Mucosa of descending colon (tissue), 3 donors: ENCODE results near the gene DSTYK. TPM values are rescaled to one million over a fixed set of nuclear protein-coding genes. Genes with fewer than 3 reads are reported as not detected.
"Not testable (repeated sequence)": the region's sequence is repeated elsewhere in the genome, so short reads cannot be mapped to it uniquely, and the experiment has no call there.

Experiments used
- ATAC-seq: fragments of 200-7000 bp; cut with Tn5 transposase; one replicate; pipeline ENCODE4 v1.9.1; 2020; ENCODE audit warnings: mild to moderate bottlenecking, moderate library complexity
- DNase-seq, 3 donors: peaks; one replicate each; pipeline ENCODE4 v3.0.0-alpha.2; 2020
- H3K36me3 ChIP-seq: fragments of 200-600 bp; one replicate; pipeline ENCODE4 v1.8.0; 2021; ENCODE audit warnings: low read depth, mild to moderate bottlenecking
- H3K4me1 ChIP-seq: fragments of 200-600 bp; one replicate; pipeline ENCODE4 v1.8.0; 2021; ENCODE audit warnings: low read depth, mild to moderate bottlenecking
- H3K4me3 ChIP-seq: fragments of 200-600 bp; one replicate; pipeline ENCODE4 v1.8.0; 2021; ENCODE audit warnings: mild to moderate bottlenecking
- H3K9me3 ChIP-seq: fragments of 200-600 bp; one replicate; pipeline ENCODE4 v1.8.0; 2021; ENCODE audit warnings: mild to moderate bottlenecking
- intact Hi-C, 2 donors: fragments of 100-400 bp; cut with DNase I in 1 of 2; cut with micrococcal nuclease in 1 of 2; formaldehyde crosslinking; loops; one replicate each; pipeline versions ENCODE4 v1.11.0 to v1.11.1; 2022; cut with DNase I, micrococcal nuclease
- total RNA-seq, 3 donors: library from RNA; stranded (reverse); fragmentation: NEBNext Ultra II Directional in 2 of 3; extraction: Animal tissue kit (Norgen Biotek cat#: 25700) in 2 of 3; gene quantifications; one replicate each; pipeline versions ENCODE4 v1.2.1 to v1.2.4, GENCODE V29; 2021 to 2023
- TF ChIP-seq, protein P1 (sequence below): fragments of 200-600 bp; IDR thresholded peaks from one replicate; pipeline ENCODE4 v1.8.0; 2022; ENCODE audit warnings: antibody characterized with exemption, mild to moderate bottlenecking
- donor health status: DM: no; HTN: no; CAD: no; lungs with moderate emphysema.
- donor health status: DM: no; HTN: no; CAD: no.
- donor health status: DM: no; HTN: yes; CAD: no.

The DSTYK gene
- total RNA-seq, 3 donors from 2014 or later = 5.3 to 13.9 (median 5.8) TPM

DNA sequence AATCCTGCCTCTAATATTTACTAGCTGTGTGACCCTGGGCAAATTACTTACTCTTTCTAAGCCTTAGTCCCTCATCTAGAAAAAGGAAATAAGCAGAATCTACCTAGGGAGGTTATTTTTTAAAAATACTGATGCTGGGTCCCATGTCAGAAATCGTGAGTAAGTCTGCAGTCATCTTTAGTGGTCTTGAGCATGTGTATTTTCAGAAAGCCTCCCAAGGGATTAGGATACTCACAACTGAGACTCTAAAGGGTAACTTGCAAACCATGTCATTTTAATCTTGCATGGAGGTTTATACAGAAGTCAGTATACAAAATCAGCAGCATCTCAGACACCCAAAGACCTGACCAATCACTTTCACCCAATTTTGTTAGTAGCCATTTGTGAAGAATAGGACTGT lies 43.2 kb downstream of the DSTYK start:
- TF ChIP-seq, protein P1, sequence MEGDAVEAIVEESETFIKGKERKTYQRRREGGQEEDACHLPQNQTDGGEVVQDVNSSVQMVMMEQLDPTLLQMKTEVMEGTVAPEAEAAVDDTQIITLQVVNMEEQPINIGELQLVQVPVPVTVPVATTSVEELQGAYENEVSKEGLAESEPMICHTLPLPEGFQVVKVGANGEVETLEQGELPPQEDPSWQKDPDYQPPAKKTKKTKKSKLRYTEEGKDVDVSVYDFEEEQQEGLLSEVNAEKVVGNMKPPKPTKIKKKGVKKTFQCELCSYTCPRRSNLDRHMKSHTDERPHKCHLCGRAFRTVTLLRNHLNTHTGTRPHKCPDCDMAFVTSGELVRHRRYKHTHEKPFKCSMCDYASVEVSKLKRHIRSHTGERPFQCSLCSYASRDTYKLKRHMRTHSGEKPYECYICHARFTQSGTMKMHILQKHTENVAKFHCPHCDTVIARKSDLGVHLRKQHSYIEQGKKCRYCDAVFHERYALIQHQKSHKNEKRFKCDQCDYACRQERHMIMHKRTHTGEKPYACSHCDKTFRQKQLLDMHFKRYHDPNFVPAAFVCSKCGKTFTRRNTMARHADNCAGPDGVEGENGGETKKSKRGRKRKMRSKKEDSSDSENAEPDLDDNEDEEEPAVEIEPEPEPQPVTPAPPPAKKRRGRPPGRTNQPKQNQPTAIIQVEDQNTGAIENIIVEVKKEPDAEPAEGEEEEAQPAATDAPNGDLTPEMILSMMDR = no peak
- ATAC-seq (no peak), DNase-seq (no peak)
- H3K4me3 ChIP-seq = no peak overlapping the region
- intact Hi-C loops = no loop called here
- H3K4me1 ChIP-seq = no peaks in the 10 kb centered on the region
- H3K9me3 ChIP-seq = no peaks in the 10 kb centered on the region
- H3K36me3 ChIP-seq = no peaks in the 10 kb centered on the region

DNA sequence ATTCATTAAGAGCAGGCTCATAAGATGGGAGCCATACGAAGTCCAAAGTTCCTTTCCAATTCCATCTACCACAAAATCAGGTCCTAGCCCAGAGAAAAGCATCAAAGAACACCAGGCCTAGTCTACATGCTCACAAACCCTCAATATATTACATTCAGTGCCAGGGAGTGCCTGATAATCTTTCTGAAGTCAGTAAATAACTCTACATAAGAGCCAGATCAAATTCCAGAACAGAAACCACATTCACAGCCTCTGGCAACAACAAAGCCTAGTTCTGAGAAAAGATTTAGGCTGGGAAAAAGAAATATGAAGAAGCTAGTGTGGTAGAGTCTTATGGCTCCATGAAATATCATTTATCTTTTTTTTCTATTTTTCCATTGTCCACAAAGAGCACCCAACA lies 49.2 kb downstream of the DSTYK start:
- no peak for DNase-seq
- no peak overlapping the region for H3K4me3 ChIP-seq
- no peaks in the 10 kb centered on the region for H3K9me3 ChIP-seq
- H3K4me1 ChIP-seq = no peaks in the 10 kb centered on the region
- peaks cover 6% of the 10 kb centered on the region for H3K36me3 ChIP-seq
- intact Hi-C loops = no loop called here
- TF ChIP-seq, protein P1 = no peak
- ATAC-seq = no peak

DNA sequence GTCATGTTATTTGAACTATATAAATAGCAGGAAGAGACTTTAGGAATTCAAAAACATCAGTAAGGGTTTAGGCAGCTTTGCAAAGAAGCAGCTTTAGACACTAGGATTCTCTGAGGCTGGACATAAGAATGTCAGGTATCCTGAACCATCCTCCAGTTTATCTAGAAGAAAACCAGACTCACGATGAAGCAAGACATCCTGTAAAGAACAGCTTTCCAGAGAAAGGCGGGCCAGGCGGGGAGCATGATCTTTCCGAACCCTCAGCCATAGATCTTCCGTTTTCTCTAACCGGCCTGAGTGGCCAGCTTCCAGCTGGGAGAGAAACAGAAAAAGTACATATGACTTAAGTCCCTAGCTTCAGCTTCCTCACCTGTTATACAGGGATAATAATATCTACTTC lies 50.4 kb downstream of the DSTYK start:
- Histone ChIP-seq H3K36me3 (peaks cover 12% of the 10 kb centered on the region), H3K4me3 (no peak overlapping the region), H3K9me3 (peaks cover 8% of the 10 kb centered on the region), H3K4me1 (no peaks in the 10 kb centered on the region)
- intact Hi-C loops = no loop called here
- DNase-seq (no peak), ATAC-seq (no peak)
- TF ChIP-seq, protein P1 = no peak

DNA sequence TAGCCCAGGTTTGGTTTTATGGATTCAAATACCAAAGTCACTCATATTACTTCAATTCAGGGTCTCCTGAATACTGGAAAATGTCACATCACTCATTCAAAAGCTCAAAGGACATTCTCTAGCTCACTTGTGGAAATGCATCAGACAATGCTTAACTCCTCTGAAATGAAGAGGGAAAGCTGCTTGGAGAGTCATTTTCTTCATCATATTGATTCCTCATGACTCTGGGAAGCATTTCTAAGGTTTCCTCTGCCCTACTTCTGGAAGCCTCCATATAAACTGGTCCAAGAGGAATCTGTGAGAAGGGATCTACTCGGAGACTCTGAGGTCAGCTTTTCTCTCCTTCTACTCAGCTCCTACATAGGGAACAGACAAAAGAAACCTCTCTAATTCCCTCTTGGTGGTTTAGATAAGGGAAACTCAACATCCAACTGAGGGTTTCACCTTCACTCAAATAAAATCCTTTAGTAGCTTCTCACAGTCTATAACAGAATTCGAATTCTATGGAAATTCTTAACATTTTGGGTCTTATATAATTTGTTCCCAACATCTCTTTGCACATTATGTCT lies 53.4 kb downstream of the DSTYK start:
- DNase-seq (no peak), ATAC-seq (no peak)
- peaks cover 12% of the 10 kb centered on the region for H3K36me3 ChIP-seq
- TF ChIP-seq, protein P1 = no peak
- intact Hi-C loops = no loop called here
- no peak overlapping the region for H3K4me3 ChIP-seq
- peaks cover 16% of the 10 kb centered on the region for H3K9me3 ChIP-seq
- H3K4me1 ChIP-seq = no peaks in the 10 kb centered on the region

DNA sequence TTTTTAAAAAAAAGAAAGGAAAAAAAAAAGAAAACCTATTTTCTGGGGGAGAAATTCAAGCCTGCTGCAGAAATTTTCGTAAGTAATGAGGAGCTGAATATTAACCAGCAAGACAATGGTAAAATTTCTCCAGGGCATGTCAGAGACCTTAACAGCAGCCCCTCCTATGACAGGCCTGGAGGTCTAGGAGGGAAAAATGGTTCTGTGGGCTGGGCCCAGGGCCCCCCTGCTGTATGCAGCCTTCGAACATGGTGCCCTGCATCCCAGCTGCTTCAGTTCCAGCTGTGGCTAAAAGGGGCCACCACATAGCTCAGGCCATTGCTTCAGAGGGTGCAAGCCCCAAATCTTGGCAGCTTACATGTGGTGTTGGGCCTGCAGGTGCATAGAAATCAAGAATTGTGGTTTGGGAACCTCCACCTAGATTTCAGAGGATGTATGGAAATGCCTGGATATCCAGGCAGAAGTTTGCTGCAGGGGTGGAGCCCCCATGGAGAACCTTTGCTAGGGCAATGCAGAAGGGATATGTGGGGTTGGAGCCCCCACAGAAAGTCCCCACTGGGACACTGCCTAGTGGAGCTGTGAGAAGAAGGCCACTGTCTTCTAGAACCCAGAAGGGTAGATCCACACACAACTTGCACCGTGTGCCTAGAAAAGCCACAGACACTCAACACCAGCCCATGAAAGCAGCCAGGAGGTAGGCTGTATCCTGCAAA lies 55.7 kb downstream of the DSTYK start:
- H3K4me1 ChIP-seq, DNase-seq, intact Hi-C loops, ATAC-seq, H3K4me3 ChIP-seq: not testable (repeated sequence)
- H3K36me3 ChIP-seq = peaks cover 12% of the 10 kb centered on the region
- H3K9me3 ChIP-seq = peaks cover 16% of the 10 kb centered on the region

DNA sequence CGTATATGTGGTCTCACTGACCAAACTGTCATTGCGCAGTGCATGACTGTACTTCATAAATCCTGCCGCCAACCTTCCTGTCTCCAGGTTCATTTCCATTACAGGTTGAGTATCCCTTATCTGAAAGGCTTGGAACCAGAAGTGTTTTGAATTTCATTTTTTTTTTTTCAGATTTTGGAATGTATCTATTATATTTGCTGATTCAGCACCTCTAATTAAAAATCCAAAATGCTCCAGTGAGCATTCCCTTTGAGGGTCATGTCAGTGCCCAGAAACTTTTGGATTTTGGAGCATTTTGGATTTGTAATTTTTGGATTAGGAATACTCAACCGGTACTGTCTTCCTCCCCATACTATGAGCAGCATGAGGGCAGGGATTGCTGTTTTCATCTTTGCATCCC lies 59.0 kb downstream of the DSTYK start:
- DNase-seq = no peak
- H3K9me3 ChIP-seq = peaks cover 16% of the 10 kb centered on the region
- peaks cover 6% of the 10 kb centered on the region for H3K36me3 ChIP-seq
- H3K4me3 ChIP-seq = no peak overlapping the region
- H3K4me1 ChIP-seq = no peaks in the 10 kb centered on the region
- TF ChIP-seq, protein P1 = no peak
- no peak for ATAC-seq
- intact Hi-C loops = no loop called here
